Endothelial cell of umbilical vein (primary cell): Measurements from ENCODE around the gene DLL3. TPM values are rescaled to one million over a fixed set of nuclear protein-coding genes. Genes with fewer than 3 reads are reported as not detected.

Experiments used
- BruUV-seq: library from RNA; stranded (reverse); fragments of 400-500 nt; replicated peaks from 2 replicates; lab custom pipeline; 2021; lab: Mats Ljungman, UMichigan
- CTCF ChIA-PET: fragments of 300-600, 350-600 bp; sonication (Branson Sonifier 250); formaldehyde crosslinking; loops from one replicate; lab custom pipeline; 2021; ENCODE audit warnings: antibody characterized with exemption, inconsistent platforms; lab: Charles Lee
- POLR2A ChIA-PET: fragments of 300-600, 350-600 bp; sonication (Branson Sonifier 250); formaldehyde crosslinking; loops from one replicate; lab custom pipeline; 2021; ENCODE audit warnings: antibody characterized with exemption, inconsistent platforms; lab: Charles Lee
- DNase-seq: peaks from one replicate; pipeline ENCODE4 v3.0.0-alpha.2; 2011; ENCODE audit warnings: low read depth, low spot score
- FAIRE-seq: peaks from 2 replicates; lab custom pipeline; 2011; peaks lifted over from hg19 to GRCh38; lab: Jason Lieb, UNC
- H2AFZ ChIP-seq: 2 replicates; pipeline ENCODE4 v1.6.0; 2012; ENCODE audit warnings: low read depth, low read length, control low read depth, inconsistent platforms
- H3K27ac ChIP-seq: 2 replicates; pipeline ENCODE4 v1.5.1; 2011; ENCODE audit warnings: low read depth, mild to moderate bottlenecking, control low read depth, low read length, moderate library complexity; ENCODE audit not compliant: insufficient read depth
- H3K27me3 ChIP-seq, 2 experiments: 2 replicates each; pipeline versions ENCODE4 v1.6.0 to v1.6.1; 2011; ENCODE audit warnings: low read length in 2 of 2, mixed read lengths in 1 of 2; ENCODE audit not compliant: control insufficient read depth in 2 of 2, insufficient read depth in 2 of 2
- H3K36me3 ChIP-seq, 2 experiments: 2 replicates in 1 of 2; 3 replicates in 1 of 2; pipeline ENCODE4 v1.5.1; 2011; ENCODE audit warnings: low read length in 2 of 2, mild to moderate bottlenecking in 1 of 2, moderate library complexity in 1 of 2; ENCODE audit not compliant: control insufficient read depth in 2 of 2, insufficient read depth in 2 of 2; ENCODE audit errors: extremely low read depth in 1 of 2
- H3K4me1 ChIP-seq: 3 replicates; pipeline ENCODE4 v1.5.1; 2011; ENCODE audit warnings: mild to moderate bottlenecking, low read length; ENCODE audit not compliant: control insufficient read depth, insufficient read depth; ENCODE audit errors: extremely low read depth
- H3K4me2 ChIP-seq: 2 replicates; pipeline ENCODE4 v1.6.1; 2011; ENCODE audit warnings: low read length, control low read depth, mixed read lengths; ENCODE audit not compliant: insufficient read depth
- H3K4me3 ChIP-seq, 3 experiments: fragments of 200-600 bp in 1 of 3; sonication (generic), shearing (Covaris generic) in 1 of 3; replicated peaks in 1 of 3; 2 replicates each; pipeline ENCODE4 v1.5.1; 2011 to 2016; ENCODE audit warnings: control low read depth in 3 of 3, low read length in 3 of 3, mild to moderate bottlenecking in 2 of 3, inconsistent platforms in 1 of 3, low read depth in 1 of 3, moderate library complexity in 1 of 3; ENCODE audit not compliant: insufficient read depth in 1 of 3
- H3K79me2 ChIP-seq: 2 replicates; pipeline ENCODE4 v1.6.0; 2012; ENCODE audit warnings: low read length, inconsistent platforms; ENCODE audit not compliant: control insufficient read depth, insufficient read depth
- H3K9ac ChIP-seq: replicated peaks from 2 replicates; pipeline ENCODE3; 2011; ENCODE audit warnings: low read length, control low read depth; ENCODE audit not compliant: insufficient read depth; ENCODE audit errors: extremely low read depth
- H3K9me1 ChIP-seq: replicated peaks from 3 replicates; pipeline ENCODE4 v1.6.0; 2011; ENCODE audit warnings: mild to moderate bottlenecking, low read length; ENCODE audit not compliant: control insufficient read depth, insufficient read depth; ENCODE audit errors: extremely low read depth
- H3K9me3 ChIP-seq: replicated peaks from 2 replicates; pipeline ENCODE4 v1.5.1; 2012; ENCODE audit warnings: low read length, inconsistent platforms; ENCODE audit not compliant: control insufficient read depth, insufficient read depth
- H4K20me1 ChIP-seq: replicated peaks from 2 replicates; pipeline ENCODE3; 2011; ENCODE audit warnings: mild to moderate bottlenecking, low read length; ENCODE audit not compliant: control insufficient read depth, insufficient read depth; ENCODE audit errors: extremely low read depth
- EZH2 ChIP-seq: IDR thresholded peaks from 2 replicates; pipeline ENCODE4 v1.6.1; 2012; ENCODE audit warnings: borderline replicate concordance, low read depth, mild to moderate bottlenecking, moderate library complexity, low read length, inconsistent platforms; ENCODE audit not compliant: severe bottlenecking
- FOS ChIP-seq: IDR thresholded peaks from 2 replicates; pipeline ENCODE4 v1.6.1; 2011; ENCODE audit warnings: mild to moderate bottlenecking, low read length, moderate library complexity, borderline replicate concordance; ENCODE audit not compliant: insufficient read depth
- GATA2 ChIP-seq: IDR thresholded peaks from 2 replicates; pipeline ENCODE4 v1.7.0; 2011; ENCODE audit warnings: low read depth, mild to moderate bottlenecking, moderate library complexity, mixed read lengths, low read length; ENCODE audit not compliant: insufficient read length, insufficient read depth
- MYC ChIP-seq: IDR thresholded peaks from one replicate; pipeline ENCODE4 v1.6.1; 2011; ENCODE audit warnings: mild to moderate bottlenecking, low read depth, low read length
- POLR2A ChIP-seq: IDR thresholded peaks from 2 replicates; pipeline ENCODE4 v1.6.1; 2012; ENCODE audit warnings: low read depth, mild to moderate bottlenecking, control low read depth, low read length
- dilution Hi-C: fragments of 300-500 bp; cut with MboI; formaldehyde crosslinking; loops from one replicate; pipeline ENCODE4 v1.15.0; 2019; ENCODE audit warnings: low sequenced_read_pairs; ENCODE audit not compliant: extremely low pct_ligation_motif_present
- intact Hi-C: fragments of 100-400 bp; cut with micrococcal nuclease; formaldehyde crosslinking; loops from one replicate; pipeline ENCODE4 v1.10.0; 2022
- polyA plus RNA-seq, 4 experiments: library from polyadenylated mRNA; depleted of rRNA in 3 of 4; stranded (reverse) in 3 of 4; unstranded in 1 of 4; fragments of >200 nt; gene quantifications; 2 replicates each; pipeline versions ENCODE4 v1.2.1 to v1.2.3, GENCODE V29; 2011 to 2012; ENCODE audit warnings: missing spikeins in 1 of 4
- total RNA-seq: library from RNA; stranded (reverse); gene quantifications from 2 replicates; pipeline ENCODE4 v1.2.3, GENCODE V29; 2021
- TF ChIP-seq, protein P1 (sequence below), 2 donors: IDR thresholded peaks; 1 replicate in 1 of 2; 2 replicates in 1 of 2; pipeline ENCODE4 v1.5.1; 2011; ENCODE audit warnings: low read length in 2 of 2, mild to moderate bottlenecking in 2 of 2, moderate library complexity in 2 of 2, control low read depth in 1 of 2, inconsistent platforms in 1 of 2, low read depth in 1 of 2; ENCODE audit not compliant: insufficient read depth in 1 of 2; ENCODE audit errors: extremely low read depth in 1 of 2
- TF ChIP-seq, protein P2 (sequence below): IDR thresholded peaks from 2 replicates; pipeline ENCODE4 v1.6.1; 2011; ENCODE audit not compliant: insufficient read depth, insufficient read length

The DLL3 gene
- total and polyA plus RNA-seq, 2 donors (not counting 3 experiments of a cell fraction or from before 2014, with no cell fraction given), result 0.40 to 0.73 TPM

DNA sequence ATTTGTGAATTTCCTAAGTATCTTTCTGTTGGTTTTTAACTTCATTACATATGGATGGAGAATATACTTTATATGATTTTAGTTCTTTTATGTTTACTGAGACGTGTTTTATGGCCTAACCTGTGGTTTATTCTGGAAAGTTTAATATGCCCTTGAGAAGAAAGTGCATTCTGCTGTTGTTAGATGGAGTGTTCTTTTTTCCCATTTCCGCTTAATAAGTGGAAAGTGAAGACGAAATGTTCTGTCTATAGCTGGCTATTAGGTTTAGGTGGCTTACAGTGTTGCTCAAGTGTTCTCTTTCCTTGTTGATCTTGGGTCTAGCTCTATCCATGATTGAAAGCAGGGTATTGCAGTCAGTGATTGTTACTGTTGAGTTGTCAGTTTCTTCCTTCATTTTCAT lies 35.3 kb upstream of the DLL3 start:
- ChIA-PET CTCF (interaction anchor here (1.0 to 3.2 kb wide), 2 partner anchors 11 to 51 kb away, joined by 3 to 17 read pairs; partner anchors contain the start of gene PLEKHG2), POLR2A (no interaction called here)
- H3K27ac ChIP-seq, result no peak overlapping the region
- no peak overlapping the region for H2AFZ ChIP-seq
- H3K36me3 ChIP-seq, result peaks cover 21 to 52% of the 10 kb centered on the region in 2 experiments
- H4K20me1 ChIP-seq, result no peaks in the 10 kb centered on the region
- H3K9me3 ChIP-seq, result no peaks in the 10 kb centered on the region
- peaks cover 2% of the 10 kb centered on the region for H3K79me2 ChIP-seq
- no peaks in the 10 kb centered on the region for H3K9me1 ChIP-seq
- DNase-seq, result no peak
- H3K27me3 ChIP-seq, result no peaks in the 10 kb centered on the region
- H3K4me1 ChIP-seq, result no peaks in the 10 kb centered on the region
- no peak overlapping the region for H3K4me2 ChIP-seq
- H3K9ac ChIP-seq, result no peak overlapping the region
- BruUV-seq, result no TSS peak
- H3K4me3 ChIP-seq, result no peak overlapping the region
- no peak for TF ChIP-seq EZH2
- TF ChIP-seq FOS, result no peak
- TF ChIP-seq MYC, result no peak
- TF ChIP-seq, protein P1, sequence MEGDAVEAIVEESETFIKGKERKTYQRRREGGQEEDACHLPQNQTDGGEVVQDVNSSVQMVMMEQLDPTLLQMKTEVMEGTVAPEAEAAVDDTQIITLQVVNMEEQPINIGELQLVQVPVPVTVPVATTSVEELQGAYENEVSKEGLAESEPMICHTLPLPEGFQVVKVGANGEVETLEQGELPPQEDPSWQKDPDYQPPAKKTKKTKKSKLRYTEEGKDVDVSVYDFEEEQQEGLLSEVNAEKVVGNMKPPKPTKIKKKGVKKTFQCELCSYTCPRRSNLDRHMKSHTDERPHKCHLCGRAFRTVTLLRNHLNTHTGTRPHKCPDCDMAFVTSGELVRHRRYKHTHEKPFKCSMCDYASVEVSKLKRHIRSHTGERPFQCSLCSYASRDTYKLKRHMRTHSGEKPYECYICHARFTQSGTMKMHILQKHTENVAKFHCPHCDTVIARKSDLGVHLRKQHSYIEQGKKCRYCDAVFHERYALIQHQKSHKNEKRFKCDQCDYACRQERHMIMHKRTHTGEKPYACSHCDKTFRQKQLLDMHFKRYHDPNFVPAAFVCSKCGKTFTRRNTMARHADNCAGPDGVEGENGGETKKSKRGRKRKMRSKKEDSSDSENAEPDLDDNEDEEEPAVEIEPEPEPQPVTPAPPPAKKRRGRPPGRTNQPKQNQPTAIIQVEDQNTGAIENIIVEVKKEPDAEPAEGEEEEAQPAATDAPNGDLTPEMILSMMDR (IDR thresholded peaks at IDR 0.05; ENCODE audit: extremely low read depth in 1 of 2, insufficient read depth in 1 of 2, low read depth in 1 of 2, low read length in 2 of 2), result no peak
- TF ChIP-seq GATA2, result no peak
- TF ChIP-seq, protein P2, sequence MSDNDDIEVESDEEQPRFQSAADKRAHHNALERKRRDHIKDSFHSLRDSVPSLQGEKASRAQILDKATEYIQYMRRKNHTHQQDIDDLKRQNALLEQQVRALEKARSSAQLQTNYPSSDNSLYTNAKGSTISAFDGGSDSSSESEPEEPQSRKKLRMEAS, result no peak
- no peak for TF ChIP-seq POLR2A
- FAIRE-seq, result no peak
- intact Hi-C loops (no loop called here), dilution Hi-C loops (no loop called here)
